GM12872 (cell line): ENCODE results near the gene FOXC2.

Source experiments
- TF ChIP-seq, protein P1 (sequence below): IDR thresholded peaks from 3 replicates; pipeline ENCODE4 v1.5.1; 2011; ENCODE audit warnings: low read depth, mild to moderate bottlenecking, low read length, moderate library complexity; ENCODE audit not compliant: insufficient read depth

Gene FOXC2

DNA sequence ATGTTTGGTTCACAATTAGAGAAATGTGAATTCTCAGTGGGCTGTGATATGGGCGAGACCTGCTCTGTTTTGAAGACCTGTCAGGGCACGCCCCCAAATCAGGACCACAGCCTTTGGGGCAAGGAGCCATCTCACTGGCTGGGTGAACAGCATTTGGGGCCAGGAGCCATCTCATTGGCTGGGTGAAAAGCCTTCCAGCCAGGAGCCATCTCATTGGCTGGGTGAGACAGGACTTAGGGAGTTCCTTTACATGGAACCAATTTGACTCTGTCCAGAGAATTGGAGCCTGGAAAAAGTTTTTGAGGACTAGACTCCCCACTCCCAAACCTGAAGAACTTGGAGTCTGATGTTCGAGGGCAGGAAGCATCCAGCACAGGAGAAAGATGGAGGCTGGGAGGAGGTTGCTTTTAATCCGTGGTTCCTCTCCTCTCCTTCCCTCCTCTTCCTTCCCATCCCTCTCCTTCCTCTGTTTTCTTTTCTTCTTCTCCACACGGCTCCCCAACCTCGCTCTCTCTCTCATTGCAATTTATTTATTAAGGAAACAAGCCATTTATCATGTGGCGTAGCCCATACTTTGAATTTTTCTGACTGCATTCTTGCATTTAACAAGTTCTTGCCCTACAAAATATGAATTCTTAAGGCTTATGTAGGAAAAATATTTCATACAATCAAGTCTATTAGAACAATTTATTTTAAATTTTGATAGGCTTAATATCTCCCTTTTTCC is 31.4 kb downstream of the FOXC2 start:
- TF ChIP-seq, protein P1, sequence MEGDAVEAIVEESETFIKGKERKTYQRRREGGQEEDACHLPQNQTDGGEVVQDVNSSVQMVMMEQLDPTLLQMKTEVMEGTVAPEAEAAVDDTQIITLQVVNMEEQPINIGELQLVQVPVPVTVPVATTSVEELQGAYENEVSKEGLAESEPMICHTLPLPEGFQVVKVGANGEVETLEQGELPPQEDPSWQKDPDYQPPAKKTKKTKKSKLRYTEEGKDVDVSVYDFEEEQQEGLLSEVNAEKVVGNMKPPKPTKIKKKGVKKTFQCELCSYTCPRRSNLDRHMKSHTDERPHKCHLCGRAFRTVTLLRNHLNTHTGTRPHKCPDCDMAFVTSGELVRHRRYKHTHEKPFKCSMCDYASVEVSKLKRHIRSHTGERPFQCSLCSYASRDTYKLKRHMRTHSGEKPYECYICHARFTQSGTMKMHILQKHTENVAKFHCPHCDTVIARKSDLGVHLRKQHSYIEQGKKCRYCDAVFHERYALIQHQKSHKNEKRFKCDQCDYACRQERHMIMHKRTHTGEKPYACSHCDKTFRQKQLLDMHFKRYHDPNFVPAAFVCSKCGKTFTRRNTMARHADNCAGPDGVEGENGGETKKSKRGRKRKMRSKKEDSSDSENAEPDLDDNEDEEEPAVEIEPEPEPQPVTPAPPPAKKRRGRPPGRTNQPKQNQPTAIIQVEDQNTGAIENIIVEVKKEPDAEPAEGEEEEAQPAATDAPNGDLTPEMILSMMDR = no peak

DNA sequence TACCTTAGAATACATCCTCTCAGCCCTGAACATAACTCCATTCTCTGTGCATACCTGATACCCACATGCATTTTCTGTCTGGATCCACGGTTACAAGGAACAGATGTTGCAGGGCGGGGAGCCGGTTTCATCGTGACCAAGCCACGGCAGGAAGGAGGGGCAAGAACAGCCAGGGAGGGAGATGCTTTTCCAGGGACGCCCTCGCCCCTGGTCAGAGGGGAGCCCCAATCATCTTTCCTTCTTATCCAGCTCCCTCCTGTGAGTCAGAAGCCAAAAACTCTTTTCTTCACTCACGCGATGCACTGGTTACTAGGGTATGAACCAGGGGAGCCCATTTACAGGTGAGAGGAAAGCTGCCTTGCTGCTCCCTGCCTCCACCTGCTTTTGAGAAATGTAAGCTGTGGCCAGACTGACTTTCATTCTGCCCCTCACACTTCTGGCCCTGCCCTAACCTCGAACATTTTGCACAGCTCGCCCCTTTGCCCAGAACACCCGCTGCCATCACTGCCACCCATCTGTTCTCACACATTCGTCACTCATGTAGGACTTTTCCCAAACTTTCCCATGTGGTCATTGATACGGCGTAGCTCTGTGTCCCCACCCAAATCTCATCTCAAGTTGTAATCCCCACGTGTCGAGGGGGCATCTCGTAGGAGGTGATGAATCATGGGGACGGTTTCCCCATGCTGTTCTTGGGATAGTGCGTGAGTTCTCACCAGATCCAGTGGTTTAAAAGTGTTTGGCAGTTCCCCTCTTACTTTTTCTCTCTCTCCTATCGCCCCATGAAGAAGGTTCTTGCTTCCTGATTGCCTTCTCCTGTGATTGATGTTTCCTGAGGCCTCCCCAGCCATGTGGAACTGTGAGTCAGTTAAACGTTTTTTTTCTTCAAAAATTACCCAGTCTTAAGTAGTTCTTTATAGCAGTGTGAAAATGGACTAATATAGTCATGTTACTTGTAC is 32.3 kb downstream of the FOXC2 start:
- TF ChIP-seq, protein P1 = no peak

DNA sequence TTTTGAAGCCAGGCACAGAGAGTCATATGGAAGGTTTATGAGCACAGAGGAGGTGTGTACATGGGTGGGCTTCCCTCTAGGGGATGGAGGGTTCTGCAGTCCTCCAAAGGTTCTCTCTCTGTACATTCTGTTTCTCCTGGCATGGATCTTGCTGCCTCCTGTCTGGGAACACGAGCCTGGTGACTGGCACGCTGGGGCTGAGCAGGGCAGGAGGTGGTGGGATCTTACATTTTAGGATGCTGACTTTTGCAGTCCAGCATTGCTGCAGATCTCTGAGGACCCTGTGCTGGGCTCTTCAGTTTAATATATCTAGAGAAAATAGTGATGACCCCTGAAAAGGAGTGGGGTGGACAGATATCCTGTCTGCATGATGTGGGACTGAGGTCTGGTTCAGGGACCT is 34.7 kb downstream of the FOXC2 start:
- TF ChIP-seq, protein P1 = no peak

DNA sequence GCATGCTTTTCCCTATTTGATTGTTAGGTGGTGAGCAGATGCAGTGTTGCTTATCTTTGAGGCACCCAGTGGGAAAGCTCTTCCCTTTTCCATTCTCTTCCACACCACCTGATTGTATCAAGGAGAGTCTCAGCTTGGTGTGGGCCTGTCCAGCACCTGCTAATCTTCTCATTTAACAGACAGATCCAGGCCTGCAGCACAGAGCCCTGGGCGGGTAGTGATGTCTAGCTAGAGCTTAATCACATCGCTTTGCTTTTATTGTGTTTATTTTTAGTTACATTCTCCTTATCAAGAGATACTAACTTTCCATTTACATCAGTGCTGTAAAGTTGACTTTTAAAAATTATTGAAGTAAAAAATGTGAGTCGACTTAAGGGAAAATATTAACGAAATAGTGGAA is 35.9 kb downstream of the FOXC2 start:
- TF ChIP-seq, protein P1 = no peak

DNA sequence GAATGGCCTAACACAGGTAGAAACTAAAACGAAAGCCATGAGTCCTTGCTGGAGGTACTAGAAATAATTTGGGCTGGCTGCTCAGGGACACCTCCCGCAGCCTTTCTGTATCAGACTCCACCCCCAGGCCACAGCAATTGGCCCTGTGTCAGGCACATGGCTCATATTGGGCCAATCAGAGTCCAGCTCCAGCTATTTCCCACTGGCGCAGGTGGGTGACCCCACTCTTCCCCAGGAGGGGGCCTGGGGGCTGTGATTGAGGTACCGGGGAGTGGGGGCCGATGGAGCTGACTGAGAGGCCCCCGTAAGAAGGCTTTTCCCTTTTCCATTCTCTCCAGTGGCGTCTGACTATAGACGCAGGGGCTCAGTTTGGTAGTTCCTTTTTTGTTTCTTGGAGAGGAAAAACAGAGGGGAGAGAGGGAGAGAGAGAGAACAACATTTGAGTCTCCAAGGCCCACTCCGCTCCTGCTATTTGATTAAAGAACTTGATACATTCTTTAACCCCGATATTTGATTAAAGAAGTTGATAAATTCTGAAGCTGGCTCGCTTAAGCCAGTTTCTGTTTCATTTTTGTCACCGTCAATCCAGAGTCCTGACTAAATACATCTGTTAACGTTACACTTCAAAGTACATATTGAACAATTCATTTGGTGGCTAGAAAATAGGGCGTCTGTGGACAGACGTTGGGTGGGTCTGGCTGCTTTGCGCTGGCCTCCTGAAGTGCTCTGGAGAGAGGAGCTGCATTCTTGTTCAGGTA is 38.0 kb downstream of the FOXC2 start:
- TF ChIP-seq, protein P1 = no peak

DNA sequence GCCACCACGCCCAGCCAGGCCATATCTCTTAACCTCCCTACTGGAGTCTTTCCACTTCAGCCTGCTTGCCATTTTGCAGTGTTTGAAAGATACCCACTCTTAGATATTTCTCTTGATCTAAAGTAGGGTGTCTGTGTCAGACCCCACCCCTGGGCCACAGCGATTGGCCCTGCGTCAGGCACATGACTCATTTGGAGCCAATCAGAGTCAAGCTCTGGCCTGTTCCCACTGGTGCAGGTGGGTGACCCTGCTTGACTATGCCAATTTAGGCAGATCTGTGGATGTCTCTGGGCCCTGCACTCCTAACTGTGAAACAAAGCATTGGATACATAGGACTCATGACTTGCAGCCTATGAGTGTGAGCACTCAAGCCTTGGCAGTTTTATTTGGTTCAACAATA is 39.3 kb downstream of the FOXC2 start:
- TF ChIP-seq, protein P1 = no peak

DNA sequence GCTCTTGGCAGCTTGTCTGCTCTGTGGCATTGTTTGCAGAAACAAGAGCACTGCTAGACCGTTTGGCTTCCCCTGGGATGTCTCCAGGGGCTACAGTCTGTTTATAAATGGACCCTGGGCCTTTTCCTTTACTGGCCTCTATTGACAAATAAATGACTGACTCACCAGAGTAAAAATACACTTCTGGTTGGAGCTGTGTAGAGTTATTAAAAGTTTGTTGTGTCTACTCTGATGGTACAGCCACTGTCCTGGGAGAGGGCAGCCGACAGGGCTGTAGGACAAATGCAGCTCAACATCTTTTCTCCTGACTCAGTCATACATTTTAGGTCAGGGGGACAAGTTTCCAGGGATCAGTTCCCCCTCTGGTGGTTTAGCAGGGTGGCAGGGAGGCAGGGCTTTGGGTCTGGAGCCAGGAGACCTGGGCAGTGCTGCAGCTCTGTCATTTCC is 41.7 kb downstream of the FOXC2 start:
- TF ChIP-seq, protein P1 = no peak
